UCSD-AML1 (cell line): ENCODE data around the gene TMEM174.

ENCODE experiments used
- DNase-seq: peaks from one replicate; lab custom pipeline; 2025; ENCODE audit not compliant: unreplicated experiment; lab: John Stamatoyannopoulos, UW

Gene TMEM174, protein sequence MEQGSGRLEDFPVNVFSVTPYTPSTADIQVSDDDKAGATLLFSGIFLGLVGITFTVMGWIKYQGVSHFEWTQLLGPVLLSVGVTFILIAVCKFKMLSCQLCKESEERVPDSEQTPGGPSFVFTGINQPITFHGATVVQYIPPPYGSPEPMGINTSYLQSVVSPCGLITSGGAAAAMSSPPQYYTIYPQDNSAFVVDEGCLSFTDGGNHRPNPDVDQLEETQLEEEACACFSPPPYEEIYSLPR

DNA sequence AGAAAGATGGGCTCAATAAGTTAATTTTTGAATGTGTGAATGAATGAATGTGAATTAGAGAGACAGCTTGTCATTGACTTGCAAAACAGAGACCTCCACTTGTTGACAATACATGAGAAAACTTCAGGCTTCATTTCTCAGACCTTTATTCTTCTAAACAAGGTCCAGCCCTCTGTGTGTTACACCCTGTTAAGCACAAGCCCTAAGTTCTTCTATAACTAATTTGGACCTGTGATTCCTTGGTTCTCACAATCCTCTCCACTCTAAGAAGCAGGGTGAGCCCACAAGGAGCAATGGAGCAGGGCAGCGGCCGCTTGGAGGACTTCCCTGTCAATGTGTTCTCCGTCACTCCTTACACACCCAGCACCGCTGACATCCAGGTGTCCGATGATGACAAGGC, at the start of gene TMEM174:
Gene TMEM174 (plus strand): TSS at position 243 of the 400 bp plus-strand sequence. CDS start 51 bp downstream, at position 294.
- no peak for DNase-seq

DNA sequence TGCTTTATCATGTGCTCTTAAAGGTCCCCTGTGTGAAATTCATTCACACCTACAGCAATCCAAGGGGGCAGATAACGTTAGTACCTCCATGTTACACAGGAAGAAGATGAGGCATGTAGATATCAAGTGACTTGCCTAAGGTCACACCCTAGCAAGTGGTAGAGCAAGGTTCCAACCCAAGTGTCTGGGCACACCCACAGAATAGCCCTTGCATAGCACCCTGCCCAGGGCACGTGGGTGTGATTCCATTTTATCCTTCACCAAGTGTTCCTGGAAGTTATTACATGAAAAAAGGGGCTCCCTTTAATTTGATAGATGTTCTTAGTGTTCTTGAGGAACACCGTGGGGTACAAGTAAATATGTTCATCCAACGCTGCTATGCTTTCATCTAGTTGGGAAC, 47.7 kb upstream of the TMEM174 start:
- no peak for DNase-seq

DNA sequence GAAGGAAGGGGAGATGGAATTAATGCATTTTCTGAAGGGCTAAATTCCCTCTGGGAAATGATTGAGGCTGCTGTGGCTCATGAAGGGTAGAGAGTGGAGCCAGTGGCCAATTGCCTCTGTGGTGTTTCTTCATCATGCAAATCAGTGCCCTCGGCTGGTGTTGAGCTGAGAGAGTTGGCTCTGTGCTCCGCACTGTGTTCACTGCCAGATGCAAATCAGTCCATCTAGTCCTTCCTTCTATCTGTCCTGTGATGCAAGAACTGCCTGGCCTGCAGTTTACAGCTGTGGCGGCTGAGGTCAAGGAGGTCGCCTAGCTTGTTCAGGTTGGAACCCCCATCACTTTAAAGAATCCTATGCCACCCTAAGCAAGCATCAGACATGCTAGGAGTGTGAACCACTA, 46.6 kb upstream of the TMEM174 start:
- no peak for DNase-seq

DNA sequence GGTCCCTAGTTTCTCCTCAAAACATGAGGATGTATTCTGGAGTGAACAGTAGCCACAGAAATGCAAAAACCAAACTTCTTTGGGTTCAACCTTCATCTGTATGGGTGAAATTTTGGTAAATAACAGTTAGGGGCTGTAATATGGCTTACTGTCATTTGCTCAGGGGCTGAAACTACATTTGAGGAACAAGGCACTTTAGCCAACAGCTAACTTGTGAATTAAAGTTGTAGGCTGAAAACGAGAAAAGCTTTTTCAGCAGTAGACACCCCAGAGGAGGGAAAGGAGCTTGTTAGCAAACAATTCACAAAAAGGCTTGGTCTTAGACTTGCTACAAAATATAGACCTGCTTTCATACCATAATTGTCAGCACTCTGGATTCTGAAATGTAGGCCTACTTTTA, 46.0 kb upstream of the TMEM174 start:
- DNase-seq = no peak

DNA sequence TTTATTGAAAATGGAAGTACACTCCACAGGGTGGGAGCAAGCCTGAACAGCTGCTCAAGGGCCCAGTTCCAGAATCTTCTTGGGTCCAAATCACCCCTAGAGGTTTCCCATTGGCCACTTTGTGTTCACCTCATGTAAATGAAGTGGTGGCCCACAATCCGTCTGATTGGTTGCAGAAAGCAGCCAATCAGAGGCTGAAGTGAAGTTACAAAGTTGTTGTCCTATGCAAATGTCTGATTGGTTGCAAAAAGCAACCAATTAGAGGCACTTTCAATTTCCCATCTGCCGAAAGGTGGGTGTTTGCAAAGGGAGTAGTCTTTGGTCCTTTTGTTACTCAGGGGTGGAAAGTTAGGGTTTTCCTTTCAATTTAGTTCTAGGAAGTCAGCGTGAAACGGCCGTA, 43.9 kb upstream of the TMEM174 start:
- DNase-seq = no peak

DNA sequence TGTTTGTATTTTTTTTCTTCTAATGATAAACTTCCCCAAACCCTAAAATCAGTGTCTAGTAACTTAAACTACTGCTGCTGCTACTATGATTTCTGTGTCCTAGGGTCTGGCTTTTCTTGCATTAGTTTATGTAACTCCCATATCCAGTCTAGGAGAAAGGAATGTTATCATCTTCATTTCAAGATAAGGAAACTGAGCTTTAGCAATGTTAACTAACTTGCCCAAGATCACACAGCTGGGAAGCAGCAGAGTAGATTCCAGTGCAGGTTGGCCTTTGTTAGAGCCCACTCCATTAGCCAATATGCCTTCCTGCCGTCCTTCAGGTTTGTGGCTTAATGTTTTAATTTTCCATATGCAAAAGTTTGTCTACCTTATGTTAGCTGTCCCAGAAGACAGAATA, 42.2 kb upstream of the TMEM174 start:
- DNase-seq = no peak

DNA sequence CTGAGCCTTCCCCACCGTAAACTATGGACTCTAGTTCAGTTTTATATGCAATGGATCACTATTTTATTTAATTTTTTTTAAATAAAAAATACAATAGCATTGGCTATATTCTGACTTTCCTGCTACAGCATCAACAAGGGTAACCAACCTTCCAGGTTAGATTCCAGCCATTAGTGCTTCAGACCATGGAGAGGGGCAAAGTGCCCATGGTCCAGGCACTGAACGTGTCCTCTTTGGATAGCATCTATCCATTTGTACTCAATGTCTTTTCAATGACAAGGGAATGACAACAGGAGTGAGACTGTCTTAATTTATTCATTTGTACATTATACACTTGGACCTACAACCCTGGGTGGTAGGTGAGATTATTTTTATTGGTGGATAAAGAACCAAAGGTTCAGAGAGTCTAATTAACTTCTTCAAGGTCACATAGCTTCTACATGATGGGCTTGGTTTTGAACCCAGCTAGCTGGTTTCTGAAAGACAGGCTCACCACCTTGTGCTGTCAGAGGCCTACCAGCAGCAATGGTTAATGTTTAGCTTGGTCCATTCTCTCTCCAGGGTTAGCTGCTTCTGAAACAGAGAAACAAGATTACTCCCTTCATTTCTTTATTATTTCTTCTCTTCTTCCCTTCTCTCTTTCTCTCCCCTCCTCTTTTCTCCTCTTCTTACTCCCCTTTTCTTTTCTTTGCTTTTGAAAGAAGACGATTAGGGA, 41.1 kb upstream of the TMEM174 start:
- DNase-seq = no peak

DNA sequence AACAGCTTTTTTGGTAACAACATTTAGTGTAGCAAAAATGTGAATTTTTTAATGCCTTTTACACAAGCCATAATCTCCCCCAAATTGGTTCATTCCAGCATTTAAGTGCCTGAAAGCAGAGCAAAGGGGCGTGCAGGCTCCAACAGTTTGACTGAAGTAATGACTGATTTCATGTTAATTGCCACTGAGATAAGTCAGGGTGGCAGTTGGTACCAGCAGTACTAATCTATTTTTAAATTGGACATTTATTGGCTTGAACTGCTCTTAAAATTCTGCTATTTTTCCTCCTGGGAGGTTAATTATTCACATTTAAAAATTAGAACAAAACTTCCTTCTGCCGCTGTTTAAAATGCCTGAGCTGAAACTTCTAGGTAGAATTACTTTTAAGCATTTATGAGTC, 40.2 kb upstream of the TMEM174 start:
- no peak for DNase-seq

DNA sequence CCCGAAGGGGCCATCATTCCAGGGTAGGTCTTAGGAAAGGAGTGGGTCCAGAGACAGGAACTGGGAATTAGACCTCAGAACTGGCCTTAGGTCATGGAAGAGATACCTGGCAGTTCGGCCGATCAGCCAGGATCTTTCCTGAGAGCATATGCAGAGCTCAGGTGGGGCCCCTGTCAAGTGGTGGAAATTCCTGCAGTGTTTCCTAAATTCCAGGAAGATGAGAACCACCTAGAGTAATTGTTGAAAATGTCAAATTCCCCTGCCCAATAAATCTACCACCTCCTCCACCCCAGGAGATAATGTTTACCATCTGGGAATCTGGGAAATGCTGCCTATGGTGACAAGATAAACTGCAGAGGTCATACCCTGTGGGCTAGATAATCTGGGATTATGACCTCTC, 38.0 kb upstream of the TMEM174 start:
- no peak for DNase-seq

DNA sequence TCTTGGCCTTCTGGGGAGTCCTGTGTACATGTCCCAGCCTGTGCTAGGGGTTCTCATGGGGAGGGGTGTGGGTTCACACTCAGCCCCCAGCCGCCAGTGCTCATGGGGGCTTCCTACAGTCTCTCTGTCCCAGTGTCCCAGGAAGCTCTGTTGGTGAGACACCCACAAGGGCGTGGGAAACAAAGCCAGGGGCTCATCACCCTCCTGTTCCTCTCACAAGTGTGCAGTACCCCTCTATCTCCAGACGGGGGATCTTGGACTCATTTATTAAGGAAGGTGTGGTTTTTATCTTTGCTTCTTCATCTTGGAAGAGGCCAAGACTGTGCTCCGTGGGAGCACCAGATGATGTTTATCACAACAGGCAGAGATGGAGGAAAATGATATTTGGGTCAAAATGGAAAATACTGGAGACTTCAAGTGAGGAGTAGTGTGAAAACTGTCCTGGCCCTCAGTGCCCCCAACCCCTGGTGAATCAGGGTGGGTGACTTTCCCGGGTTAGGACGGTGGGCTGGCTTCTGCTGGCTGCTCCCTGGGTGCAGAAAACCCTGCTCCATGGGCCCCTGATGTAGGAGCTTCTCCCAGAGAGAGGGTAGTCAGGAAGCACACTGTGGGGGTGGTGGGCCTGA, 37.5 kb upstream of the TMEM174 start:
- DNase-seq = no peak

DNA sequence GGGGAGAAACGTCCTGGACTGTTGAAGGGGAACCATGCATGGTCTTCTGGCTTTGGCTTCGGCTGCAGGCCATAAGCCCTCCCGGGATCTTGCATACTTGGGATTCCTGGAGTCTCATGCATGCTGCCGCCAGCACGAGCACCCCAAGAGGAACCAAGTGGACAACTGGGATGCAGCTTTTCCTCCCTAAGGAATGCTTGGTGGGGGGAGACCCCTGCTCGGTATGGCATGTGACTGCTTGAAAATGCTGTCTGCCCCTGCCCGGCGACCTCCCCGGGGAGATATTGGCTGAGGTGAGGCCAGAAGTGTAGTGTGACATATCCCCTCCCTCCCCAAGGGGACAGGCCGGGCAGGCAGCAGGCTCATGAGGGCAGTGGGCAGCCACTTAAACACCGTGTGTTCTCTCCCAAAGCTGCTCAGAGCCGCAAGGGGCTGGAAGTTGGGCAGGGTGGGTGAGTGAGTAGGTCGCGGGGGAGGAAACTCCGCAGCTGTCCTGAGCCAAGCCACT, 36.9 kb upstream of the TMEM174 start:
- DNase-seq = no peak

DNA sequence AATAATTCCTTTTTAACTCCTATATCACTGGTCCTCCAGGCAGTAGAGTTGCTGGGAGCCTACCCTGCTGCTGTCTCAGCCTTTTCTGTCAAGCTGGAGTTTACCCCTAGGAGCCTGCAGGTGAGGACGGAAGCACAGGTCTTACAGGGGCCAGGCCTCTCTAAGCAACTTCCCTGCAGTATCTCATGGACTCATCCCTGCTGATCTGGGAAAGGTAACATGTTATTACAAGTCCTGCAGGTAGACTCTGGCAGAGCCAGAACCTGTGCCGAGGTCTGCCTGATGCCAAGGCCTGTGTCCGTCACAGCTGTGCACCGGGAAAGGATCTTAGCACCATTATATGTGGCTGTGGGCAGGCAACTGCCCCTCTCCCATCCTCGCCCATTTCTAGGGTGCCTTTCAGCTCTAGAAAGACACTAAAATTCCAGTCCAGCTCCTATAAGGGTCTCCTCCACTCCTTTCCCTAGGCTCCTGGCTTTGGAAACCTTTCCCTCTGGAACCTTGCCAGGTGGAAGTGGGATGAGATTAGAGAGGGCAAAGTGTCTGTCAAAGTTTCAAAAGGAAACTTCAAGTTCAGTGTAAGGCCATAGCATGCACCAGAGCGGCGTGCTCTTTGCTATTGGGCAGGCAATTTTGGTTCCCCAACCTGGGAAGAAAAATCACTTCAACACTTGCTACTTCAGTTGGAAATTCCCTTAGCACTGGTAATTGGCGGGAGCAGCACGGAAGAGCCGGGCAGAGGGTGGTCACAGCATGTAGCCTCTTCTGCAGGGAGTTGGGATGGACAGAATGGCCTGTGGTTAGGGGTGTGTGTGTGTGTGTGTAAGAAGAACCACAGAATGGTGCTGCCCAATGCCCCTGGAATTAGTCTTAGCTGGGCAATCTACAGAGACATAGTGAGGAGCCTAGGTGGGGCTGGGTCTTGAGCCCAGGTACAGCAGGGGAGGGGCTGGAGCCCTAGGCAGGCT, 35.1 kb upstream of the TMEM174 start:
- DNase-seq = no peak

DNA sequence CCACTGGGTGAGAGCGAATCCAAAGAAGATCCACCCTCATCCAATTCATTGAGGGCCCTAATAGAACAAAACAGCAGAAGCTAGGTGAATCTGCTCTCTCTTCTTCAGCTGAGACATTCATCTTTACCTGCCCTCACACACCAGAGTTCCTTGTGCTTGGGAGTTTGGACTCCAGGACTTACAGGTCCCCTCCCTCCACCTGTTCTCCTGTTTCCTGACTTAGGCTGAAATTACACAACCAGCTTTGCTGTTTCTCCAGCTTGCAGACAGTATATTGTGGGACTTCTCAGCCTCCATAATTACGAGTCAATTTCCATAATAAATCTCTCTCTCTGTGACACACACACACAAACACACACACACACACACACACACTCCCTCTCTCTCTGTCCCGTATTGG, 33.5 kb upstream of the TMEM174 start:
- no peak for DNase-seq

DNA sequence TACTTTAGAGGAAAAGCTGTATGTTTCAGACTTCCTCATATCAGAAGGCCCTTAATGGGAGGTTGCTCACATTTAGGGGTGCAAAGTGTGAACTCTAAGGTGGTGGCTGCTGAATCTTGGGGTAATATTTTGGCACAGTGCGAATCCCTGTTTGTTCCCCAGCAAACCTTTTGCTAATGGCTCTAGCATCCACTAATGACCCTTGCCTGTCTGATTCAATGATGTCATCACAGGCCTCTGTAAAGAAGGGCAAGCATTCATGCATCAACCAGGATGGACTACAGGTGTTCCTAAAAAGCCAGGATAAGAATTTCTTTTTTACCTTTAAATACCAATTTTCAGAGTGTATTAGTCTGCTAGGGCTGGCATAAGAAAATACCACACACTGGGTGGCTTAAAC, 32.2 kb upstream of the TMEM174 start:
- DNase-seq = no peak

DNA sequence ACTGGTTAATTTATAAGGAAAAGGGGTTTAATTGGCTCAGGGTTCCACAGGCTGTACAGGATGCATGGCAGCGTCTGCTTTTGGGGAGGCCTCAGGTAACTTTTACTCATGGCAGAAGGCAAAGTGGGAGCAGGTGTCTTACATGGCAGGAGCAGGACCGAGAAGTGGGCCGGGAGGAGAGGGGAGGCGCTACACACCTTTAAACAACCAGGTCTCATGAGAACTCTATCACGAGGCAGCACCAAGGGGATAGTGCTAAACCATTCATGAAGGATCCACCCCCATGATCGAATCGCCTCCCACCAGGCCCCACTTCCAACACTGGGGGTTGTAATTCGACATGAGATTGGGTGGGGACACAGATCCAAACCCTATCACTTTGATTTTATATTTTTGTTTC, 31.0 kb upstream of the TMEM174 start:
- no peak for DNase-seq

DNA sequence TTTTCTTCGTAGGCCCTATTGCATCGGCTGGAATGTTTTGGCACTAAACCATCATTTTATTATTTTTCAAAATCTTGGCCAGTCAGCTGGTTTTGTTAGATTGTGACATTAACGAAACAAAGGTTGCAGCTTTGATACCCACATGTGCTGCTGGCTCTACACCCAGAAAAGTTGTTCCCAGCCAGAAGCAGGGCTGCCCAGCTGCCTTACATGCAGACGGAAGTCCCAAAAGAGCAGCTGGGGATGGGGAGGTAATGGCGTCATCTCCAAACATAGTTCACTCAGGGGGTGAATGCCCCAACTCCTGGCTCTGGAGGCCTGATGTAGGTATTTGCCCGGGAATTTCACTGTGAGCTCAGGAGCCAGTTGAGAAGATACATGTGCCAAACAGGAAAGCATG, 29.3 kb upstream of the TMEM174 start:
- DNase-seq = no peak

DNA sequence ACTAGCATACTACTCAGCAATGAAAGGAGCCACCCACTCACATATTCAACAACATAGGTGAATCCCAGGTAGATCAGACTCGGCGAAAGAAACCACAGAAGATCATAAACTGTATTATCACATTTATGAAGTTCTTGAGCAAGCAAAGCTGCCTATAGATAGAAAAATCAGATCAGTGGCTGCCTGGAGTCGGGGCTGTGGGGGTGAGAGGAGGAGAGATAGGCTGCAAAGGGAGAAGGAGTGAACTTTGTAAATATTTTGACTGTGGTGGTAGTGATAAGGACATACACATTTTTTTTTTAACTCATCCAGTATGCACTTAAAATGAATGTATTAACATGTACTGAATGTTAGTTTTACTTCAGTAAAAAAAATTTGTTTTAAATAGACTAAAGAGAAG, 23.5 kb upstream of the TMEM174 start:
- DNase-seq = no peak

DNA sequence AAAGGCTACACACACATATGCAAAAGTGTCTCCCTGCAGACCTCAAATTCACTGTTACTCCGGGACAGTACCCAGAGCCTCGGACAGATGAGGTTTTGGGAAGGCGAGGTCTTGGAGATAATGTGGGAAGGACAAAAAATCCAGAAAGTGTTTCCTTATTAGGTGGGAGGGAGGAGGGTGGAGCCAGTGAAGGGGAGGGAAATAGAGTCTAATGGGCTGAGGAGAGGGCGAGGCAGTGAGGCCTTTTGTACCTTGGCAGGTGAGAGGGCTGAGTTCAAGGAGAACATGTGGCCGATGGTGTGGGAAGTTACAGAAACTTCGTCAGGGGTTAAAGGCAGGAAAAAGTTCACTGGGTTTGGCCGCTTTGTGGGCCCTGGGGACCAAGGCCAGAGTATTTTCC, 22.1 kb upstream of the TMEM174 start:
- DNase-seq = no peak

DNA sequence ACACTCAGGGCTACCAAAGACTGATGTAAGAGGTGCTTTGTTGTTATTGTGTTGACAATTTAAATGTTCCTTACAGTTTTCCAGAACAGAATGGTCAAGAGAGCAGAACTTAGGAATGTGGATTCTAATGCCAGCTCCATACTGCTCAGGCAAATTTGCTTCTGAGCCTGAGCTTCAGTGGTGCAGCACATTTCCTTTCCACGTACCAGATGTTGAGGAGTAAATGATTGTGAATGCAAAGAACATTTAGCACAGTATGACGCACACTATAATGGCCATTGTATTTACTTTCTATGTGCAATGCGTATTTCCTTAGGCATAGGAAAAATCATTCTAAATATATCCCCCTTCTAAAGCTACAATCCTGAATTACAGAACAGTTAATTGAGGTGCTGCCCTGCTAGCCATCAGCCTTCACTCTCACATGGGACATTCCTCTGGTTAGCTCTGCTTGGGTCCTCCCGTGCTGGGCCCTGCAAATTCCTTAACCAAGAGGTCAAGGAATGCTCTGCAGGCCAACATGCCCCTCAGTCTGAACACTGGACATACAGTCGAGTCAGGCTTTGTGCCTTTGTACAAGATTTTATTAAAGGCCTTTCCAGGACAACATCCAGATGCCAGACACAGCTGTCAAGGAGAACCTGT, 21.1 kb upstream of the TMEM174 start:
- no peak for DNase-seq
